Right lobe of liver (tissue), 6 donors: ENCODE results near the gene ERC2. TPM values are rescaled to one million over a fixed set of nuclear protein-coding genes. Genes with fewer than 3 reads are reported as not detected.

Experiments used
- ATAC-seq, 4 donors: fragments of 200-7000 bp; cut with Tn5 transposase; one replicate each; pipeline ENCODE4 v1.9.1; 2020; ENCODE audit warnings: mild to moderate bottlenecking in 4 of 4, moderate library complexity in 4 of 4
- DNase-seq, 3 donors: peaks; one replicate each; pipeline ENCODE4 v3.0.0-alpha.2; 2020
- H3K27ac ChIP-seq, 3 donors: fragments of 200-600 bp; one replicate each; pipeline ENCODE4 v1.8.0; 2022
- H3K27me3 ChIP-seq, 2 donors: fragments of 200-600 bp; one replicate each; pipeline ENCODE4 v1.8.0; 2022
- H3K36me3 ChIP-seq, 4 donors: fragments of 200-600 bp; sonication (generic) in 1 of 4; one replicate each; pipeline versions ENCODE4 v1.5.1 to v1.8.0; 2017 to 2022; ENCODE audit warnings: control low read depth in 1 of 4
- H3K4me1 ChIP-seq, 4 donors: fragments of 200-600 bp; sonication (generic) in 1 of 4; one replicate each; pipeline versions ENCODE4 v1.5.1 to v1.8.0; 2017 to 2022; ENCODE audit warnings: control low read depth in 1 of 4
- H3K4me3 ChIP-seq, 3 donors: fragments of 200-600 bp; one replicate each; pipeline ENCODE4 v1.8.0; 2022
- H3K9me3 ChIP-seq, 4 donors: fragments of 200-600 bp; sonication (generic) in 1 of 4; one replicate each; pipeline versions ENCODE4 v1.5.1 to v1.8.0; 2017 to 2022; ENCODE audit warnings: control low read depth in 1 of 4
- CTCF ChIP-seq, 4 donors: fragments of 200-600 bp in 3 of 4; fragments of 450-650 bp in 1 of 4; IDR thresholded peaks; one replicate each; pipeline versions ENCODE4 v1.5.1 to v1.8.0; 2016 to 2022; ENCODE audit warnings: antibody characterized with exemption in 4 of 4, mild to moderate bottlenecking in 2 of 4
- POLR2A ChIP-seq: fragments of 450-650 bp; IDR thresholded peaks from one replicate; pipeline ENCODE4 v1.6.1; 2017; ENCODE audit warnings: antibody characterized with exemption, mild to moderate bottlenecking
- WGBS: methylation state at CpG from one replicate; pipeline ENCODE4 v1.1.6; 2018; ENCODE audit warnings: low coverage, low lambda C conversion rate; ENCODE audit not compliant: insufficient coverage; ENCODE audit errors: missing lambda C conversion rate; 5-methylcytosine and 5-hydroxymethylcytosine counted together
- intact Hi-C, 2 donors: fragments of 100-400 bp; cut with DNase I; formaldehyde crosslinking; loops; one replicate each; pipeline versions ENCODE4 v1.11.2 to v1.14.1; 2022
- total RNA-seq, 6 experiments: library from RNA; depleted of rRNA in 2 of 6; stranded (reverse); fragments of >200 nt in 2 of 6; fragmentation: NEBNext Ultra II Directional in 3 of 6; extraction: Animal tissue kit (Norgen Biotek cat#: 25700) in 3 of 6; gene quantifications; one replicate each; pipeline versions ENCODE4 v1.1.0 to v1.2.4, GENCODE V29; 2016 to 2023
- donor health status: DM: no; HTN: yes; CAD: no.
- donor health status: DM: no; HTN: no; CAD: no.
- donor health status: DM: no; HTN: no; CAD: no.
- donor health status: DM: no; HTN: yes; CAD: no.
- donor health status: DM: no; HTN: yes; CAD: no.

The ERC2 gene
- total RNA-seq, 6 experiments from 2014 or later: not detected

- intact Hi-C loops: no loop called here
- Histone ChIP-seq H3K36me3 (no peaks in the 10 kb centered on the region), H3K4me1 (no peaks in the 10 kb centered on the region), H3K9me3 (no peaks in the 10 kb centered on the region), H3K4me3 (no peak overlapping the region), H3K27me3 (no peaks in the 10 kb centered on the region), H3K27ac (no peak overlapping the region)
- WGBS: 39% methylated on average over 5 of the region's 10 CpGs
- TF ChIP-seq CTCF (IDR thresholded peaks at IDR 0.05) (no peak), POLR2A (no peak)
- no peak for ATAC-seq
- no peak for DNase-seq
Observed at GRCh38 chr3:56054844-56055243, 413.4 kb downstream of the ERC2 start.

GRCh38 chr3:56053727-56054126 lies 414.5 kb downstream of the ERC2 start:
- WGBS: 36% methylated on average over 3 of the region's 3 CpGs
- intact Hi-C loops: no loop called here
- TF ChIP-seq POLR2A: no peak
- no peak for TF ChIP-seq CTCF (IDR thresholded peaks at IDR 0.05)
- ATAC-seq (no peak), DNase-seq (no peak)
- Histone ChIP-seq H3K36me3 (no peaks in the 10 kb centered on the region), H3K27me3 (no peaks in the 10 kb centered on the region), H3K4me1 (no peaks in the 10 kb centered on the region), H3K9me3 (no peaks in the 10 kb centered on the region), H3K4me3 (no peak overlapping the region), H3K27ac (no peak overlapping the region)

GRCh38 chr3:56052188-56052587 lies 416.1 kb downstream of the ERC2 start:
- H3K36me3 ChIP-seq: no peaks in the 10 kb centered on the region
- 51% methylated on average over 4 of the region's 4 CpGs for WGBS
- H3K4me1 ChIP-seq: no peaks in the 10 kb centered on the region
- H3K9me3 ChIP-seq: no peaks in the 10 kb centered on the region
- intact Hi-C loops: no loop called here
- no peak for ATAC-seq
- H3K27me3 ChIP-seq: no peaks in the 10 kb centered on the region
- TF ChIP-seq POLR2A (no peak), CTCF (IDR thresholded peaks at IDR 0.05) (no peak)
- no peak overlapping the region for H3K4me3 ChIP-seq
- no peak for DNase-seq
- H3K27ac ChIP-seq: no peak overlapping the region

- no peak overlapping the region for H3K27ac ChIP-seq
- H3K4me3 ChIP-seq: no peak overlapping the region
- ATAC-seq: no peak
- intact Hi-C loops: no loop called here
- no peaks in the 10 kb centered on the region for H3K4me1 ChIP-seq
- DNase-seq: no peak
- H3K9me3 ChIP-seq: no peaks in the 10 kb centered on the region
- TF ChIP-seq POLR2A (no peak), CTCF (IDR thresholded peaks at IDR 0.05) (no peak)
- no peaks in the 10 kb centered on the region for H3K27me3 ChIP-seq
- H3K36me3 ChIP-seq: no peaks in the 10 kb centered on the region
Observed at GRCh38 chr3:56051052-56051451, 417.2 kb downstream of the ERC2 start.

GRCh38 chr3:56048946-56049345 lies 419.3 kb downstream of the ERC2 start:
- H3K36me3 ChIP-seq: no peaks in the 10 kb centered on the region
- no peak for TF ChIP-seq CTCF (IDR thresholded peaks at IDR 0.05)
- TF ChIP-seq POLR2A: no peak
- 42% methylated on average over 4 of the region's 4 CpGs for WGBS
- no peaks in the 10 kb centered on the region for H3K9me3 ChIP-seq
- DNase-seq (no peak), ATAC-seq (no peak)
- no peaks in the 10 kb centered on the region for H3K4me1 ChIP-seq
- no peak overlapping the region for H3K27ac ChIP-seq
- intact Hi-C loops: no loop called here
- peaks cover 0 to 14% of the 10 kb centered on the region in 2 donors for H3K27me3 ChIP-seq
- H3K4me3 ChIP-seq: no peak overlapping the region
